SH-SY5Y (cell line): ENCODE measurements around the gene TACC2.
A peak's percentile ranks its signal among the peaks of the same experiment; 100 is the strongest.

Source experiments
- GATA2 ChIP-seq: IDR thresholded peaks from 2 replicates; pipeline ENCODE4 v1.6.1; 2011; ENCODE audit warnings: mild to moderate bottlenecking, low read depth, low read length
- GATA3 ChIP-seq: IDR thresholded peaks from 2 replicates; pipeline ENCODE4 v1.6.1; 2011; ENCODE audit warnings: low read depth, mild to moderate bottlenecking, low read length, moderate library complexity

Gene TACC2

GRCh38 chr10:122154545-122155366 is 165.8 kb downstream of the TACC2 start:
- TF ChIP-seq GATA2 (no peak), GATA3 (no peak)

- TF ChIP-seq GATA2 = no peak
- TF ChIP-seq GATA3 = no peak
Observed at GRCh38 chr10:122157451-122157850, 168.5 kb downstream of the TACC2 start.

- no peak for TF ChIP-seq GATA2
- TF ChIP-seq GATA3 = no peak
Observed at GRCh38 chr10:122158362-122158761, 169.4 kb downstream of the TACC2 start.

- TF ChIP-seq GATA3 (no peak), GATA2 (no peak)
Observed at GRCh38 chr10:122159141-122159970, 170.4 kb downstream of the TACC2 start.

- TF ChIP-seq GATA2 (no peak), GATA3 (no peak)
Observed at GRCh38 chr10:122161795-122162194, 172.8 kb downstream of the TACC2 start.

- no peak for TF ChIP-seq GATA3
Observed at GRCh38 chr10:122162671-122163173, 173.8 kb downstream of the TACC2 start.

GRCh38 chr10:122163174-122164022 is 174.4 kb downstream of the TACC2 start:
- TF ChIP-seq GATA2 (no peak), GATA3 (no peak)

- TF ChIP-seq GATA2 = no peak
- no peak for TF ChIP-seq GATA3
Observed at GRCh38 chr10:122164023-122164601, 175.1 kb downstream of the TACC2 start.

GRCh38 chr10:122164815-122165483 is 176.0 kb downstream of the TACC2 start:
- TF ChIP-seq GATA2 (no peak), GATA3 (no peak)

- TF ChIP-seq GATA2 (peak; percentile 41; the same call in 1 of the 2 replicates), GATA3 (no peak)
Observed at GRCh38 chr10:122165484-122166276, 176.7 kb downstream of the TACC2 start.

GRCh38 chr10:122168101-122168500 is 179.1 kb downstream of the TACC2 start:
- no peak for TF ChIP-seq GATA2
- no peak for TF ChIP-seq GATA3
